ENCODE results near the gene HCFC1. TPM values are rescaled to one million over a fixed set of nuclear protein-coding genes. Genes with fewer than 3 reads are reported as not detected.

Gene HCFC1
- total RNA-seq, 1 donor from 2014 or later: 61.2 TPM

DNA sequence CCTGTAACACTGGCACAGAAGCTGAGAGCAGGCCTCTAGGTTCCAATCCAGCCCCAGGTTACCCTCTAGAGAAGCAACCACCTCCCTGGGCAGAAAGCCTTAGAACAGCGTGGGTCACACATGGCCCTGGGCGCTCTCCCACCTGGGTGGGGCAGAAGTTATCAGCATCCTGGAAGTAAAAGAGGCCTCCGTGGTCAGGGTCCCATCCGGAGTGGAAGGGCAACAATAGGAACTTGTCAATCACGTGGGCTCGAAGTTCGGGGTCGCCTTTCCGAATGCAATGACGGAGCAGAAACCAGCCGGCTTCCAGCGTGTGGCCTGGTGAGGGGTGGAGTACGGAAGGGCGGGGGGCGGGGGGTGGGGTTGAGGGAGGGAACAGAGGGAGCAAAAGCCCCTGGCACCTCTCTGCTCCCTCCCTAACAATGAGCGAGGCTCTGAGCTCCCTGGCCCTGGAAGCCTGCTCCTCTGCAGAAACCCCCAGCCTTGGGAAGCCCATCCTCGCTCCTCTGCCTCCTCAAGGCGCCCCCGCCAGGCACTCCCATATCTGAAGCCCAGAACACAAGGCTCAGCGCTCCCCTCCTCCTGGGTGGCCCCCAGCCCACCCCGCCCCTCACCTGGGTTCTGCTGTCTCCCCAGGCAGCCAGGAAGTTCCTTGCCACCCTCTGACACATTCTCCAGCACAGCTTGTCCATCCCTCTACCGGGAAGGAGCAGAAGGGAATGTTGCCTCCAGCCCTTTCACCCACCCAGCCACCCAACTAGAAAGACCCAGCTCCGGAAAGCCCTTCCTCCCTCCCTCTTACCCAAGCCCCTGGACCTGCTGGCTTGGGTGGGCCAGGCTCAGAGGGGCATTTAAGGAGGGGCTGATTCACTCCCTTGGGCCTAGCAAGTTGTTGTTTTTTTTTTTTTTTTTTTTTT, 30.0 kb downstream of the HCFC1 start:
- H3K27ac ChIP-seq (ENCODE audit: low read depth, low read length): no peak overlapping the region
- Mint-ChIP-seq H3K27ac (ENCODE audit: unreplicated experiment) (no peak overlapping the region), H3K9me3 (ENCODE audit: unreplicated experiment) (no peaks in the 10 kb centered on the region), H3K27me3 (ENCODE audit: low read depth, unreplicated experiment) (no peaks in the 10 kb centered on the region), H3K4me1 (ENCODE audit: low read depth, unreplicated experiment) (no peaks in the 10 kb centered on the region), H3K36me3 (ENCODE audit: low read depth, unreplicated experiment) (no peaks in the 10 kb centered on the region), H3K4me3 (ENCODE audit: unreplicated experiment) (no peak overlapping the region)
- FAIRE-seq: no peak
- no peak for TF ChIP-seq EZH2 (IDR thresholded peaks at IDR 0.05; ENCODE audit: insufficient read depth, low read length)
- TF ChIP-seq, protein P1, sequence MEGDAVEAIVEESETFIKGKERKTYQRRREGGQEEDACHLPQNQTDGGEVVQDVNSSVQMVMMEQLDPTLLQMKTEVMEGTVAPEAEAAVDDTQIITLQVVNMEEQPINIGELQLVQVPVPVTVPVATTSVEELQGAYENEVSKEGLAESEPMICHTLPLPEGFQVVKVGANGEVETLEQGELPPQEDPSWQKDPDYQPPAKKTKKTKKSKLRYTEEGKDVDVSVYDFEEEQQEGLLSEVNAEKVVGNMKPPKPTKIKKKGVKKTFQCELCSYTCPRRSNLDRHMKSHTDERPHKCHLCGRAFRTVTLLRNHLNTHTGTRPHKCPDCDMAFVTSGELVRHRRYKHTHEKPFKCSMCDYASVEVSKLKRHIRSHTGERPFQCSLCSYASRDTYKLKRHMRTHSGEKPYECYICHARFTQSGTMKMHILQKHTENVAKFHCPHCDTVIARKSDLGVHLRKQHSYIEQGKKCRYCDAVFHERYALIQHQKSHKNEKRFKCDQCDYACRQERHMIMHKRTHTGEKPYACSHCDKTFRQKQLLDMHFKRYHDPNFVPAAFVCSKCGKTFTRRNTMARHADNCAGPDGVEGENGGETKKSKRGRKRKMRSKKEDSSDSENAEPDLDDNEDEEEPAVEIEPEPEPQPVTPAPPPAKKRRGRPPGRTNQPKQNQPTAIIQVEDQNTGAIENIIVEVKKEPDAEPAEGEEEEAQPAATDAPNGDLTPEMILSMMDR (IDR thresholded peaks at IDR 0.05; ENCODE audit: insufficient read depth, low read depth, low read length): no peak
- H3K36me3 ChIP-seq (ENCODE audit: insufficient read depth, low read length): no peaks in the 10 kb centered on the region
- H3K4me1 ChIP-seq (ENCODE audit: insufficient read depth, low read length): no peaks in the 10 kb centered on the region
- H3K9me3 ChIP-seq (ENCODE audit: insufficient read depth, low read depth, low read length): no peaks in the 10 kb centered on the region
- H3K4me3 ChIP-seq (ENCODE audit: insufficient read depth, low read depth, low read length): no peak overlapping the region
- no peak overlapping the region for H3K9ac ChIP-seq (ENCODE audit: low read length)
- H3K27me3 ChIP-seq (ENCODE audit: insufficient read depth, low read length): no peaks in the 10 kb centered on the region
- H3K79me2 ChIP-seq (ENCODE audit: insufficient read depth, low read length): no peaks in the 10 kb centered on the region
- H4K20me1 ChIP-seq (ENCODE audit: insufficient read depth, low read length): no peaks in the 10 kb centered on the region
- H2AFZ ChIP-seq (ENCODE audit: low read depth, low read length): no peak overlapping the region
- DNase-seq (ENCODE audit: low read depth): no peak
- no peak overlapping the region for H3K4me2 ChIP-seq (ENCODE audit: low read length)

DNA sequence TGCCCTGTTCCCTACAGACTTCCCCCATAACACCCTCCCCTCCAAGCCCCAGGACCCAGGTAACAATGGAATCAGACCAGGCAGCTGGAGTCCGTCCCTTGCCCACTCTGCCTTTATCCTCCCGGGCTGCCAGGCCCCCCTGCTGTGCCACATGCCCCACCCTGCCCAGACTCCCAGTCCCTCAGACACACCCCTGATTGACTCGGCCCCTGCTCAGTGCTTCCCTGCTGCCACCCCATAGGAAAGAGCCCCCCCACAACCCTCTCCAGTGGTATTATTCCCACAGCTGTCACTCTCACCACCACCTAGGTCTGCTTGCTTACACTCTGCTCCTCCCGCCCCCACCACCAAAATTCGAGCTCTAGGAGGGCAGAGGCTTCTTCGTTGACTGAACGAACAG, 32.0 kb downstream of the HCFC1 start:
- no peak overlapping the region for H2AFZ ChIP-seq (ENCODE audit: low read depth, low read length)
- TF ChIP-seq, protein P1 (IDR thresholded peaks at IDR 0.05; ENCODE audit: insufficient read depth, low read depth, low read length): no peak
- no peak for TF ChIP-seq EZH2 (IDR thresholded peaks at IDR 0.05; ENCODE audit: insufficient read depth, low read length)
- H3K36me3 Mint-ChIP-seq (ENCODE audit: low read depth, unreplicated experiment): no peaks in the 10 kb centered on the region
- H3K9ac ChIP-seq (ENCODE audit: low read length): no peak overlapping the region
- no peak overlapping the region for H3K4me3 ChIP-seq (ENCODE audit: insufficient read depth, low read depth, low read length)
- no peak overlapping the region for H3K27ac Mint-ChIP-seq (ENCODE audit: unreplicated experiment)
- H3K36me3 ChIP-seq (ENCODE audit: insufficient read depth, low read length): no peaks in the 10 kb centered on the region
- H4K20me1 ChIP-seq (ENCODE audit: insufficient read depth, low read length): no peaks in the 10 kb centered on the region
- FAIRE-seq: no peak
- H3K27me3 ChIP-seq (ENCODE audit: insufficient read depth, low read length): no peaks in the 10 kb centered on the region
- no peaks in the 10 kb centered on the region for H3K9me3 Mint-ChIP-seq (ENCODE audit: unreplicated experiment)
- H3K27ac ChIP-seq (ENCODE audit: low read depth, low read length): no peak overlapping the region
- no peak overlapping the region for H3K4me3 Mint-ChIP-seq (ENCODE audit: unreplicated experiment)
- H3K4me1 Mint-ChIP-seq (ENCODE audit: low read depth, unreplicated experiment): no peaks in the 10 kb centered on the region
- no peak for DNase-seq (ENCODE audit: low read depth)
- H3K4me1 ChIP-seq (ENCODE audit: insufficient read depth, low read length): no peaks in the 10 kb centered on the region
- no peaks in the 10 kb centered on the region for H3K27me3 Mint-ChIP-seq (ENCODE audit: low read depth, unreplicated experiment)
- H3K79me2 ChIP-seq (ENCODE audit: insufficient read depth, low read length): peaks cover 2% of the 10 kb centered on the region
- H3K4me2 ChIP-seq (ENCODE audit: low read length): no peak overlapping the region
- no peaks in the 10 kb centered on the region for H3K9me3 ChIP-seq (ENCODE audit: insufficient read depth, low read depth, low read length)
